Keratinocyte (primary cell): ENCODE results near the gene NHLH2. TPM values are rescaled to one million over a fixed set of nuclear protein-coding genes. Genes with fewer than 3 reads are reported as not detected.

Source experiments
- DNase-seq: peaks from one replicate; pipeline ENCODE4 v3.0.0-alpha.2; 2011; ENCODE audit warnings: low read depth, missing footprints, low spot score
- FAIRE-seq: peaks from 2 replicates; lab custom pipeline; 2011; peaks lifted over from hg19 to GRCh38; lab: Jason Lieb, UNC
- H2AFZ ChIP-seq: 2 replicates; pipeline ENCODE4 v1.6.0; 2012; ENCODE audit warnings: low read length, control low read depth, inconsistent platforms; ENCODE audit not compliant: control insufficient read depth
- H3K27ac ChIP-seq: 2 replicates; pipeline ENCODE4 v1.5.1; 2011; ENCODE audit warnings: low read length; ENCODE audit not compliant: control insufficient read depth, insufficient read depth
- H3K27me3 ChIP-seq: 3 replicates; pipeline ENCODE4 v1.6.0; 2011; ENCODE audit warnings: low read length; ENCODE audit not compliant: control insufficient read depth, insufficient read depth; ENCODE audit errors: extremely low read depth
- H3K36me3 ChIP-seq, 2 experiments: 2 replicates in 1 of 2; 3 replicates in 1 of 2; pipeline ENCODE4 v1.5.1; 2011; ENCODE audit warnings: low read length in 2 of 2, mild to moderate bottlenecking in 1 of 2; ENCODE audit not compliant: control insufficient read depth in 2 of 2, insufficient read depth in 2 of 2; ENCODE audit errors: extremely low read depth in 1 of 2
- H3K4me1 ChIP-seq: 3 replicates; pipeline ENCODE4 v1.5.1; 2011; ENCODE audit warnings: low read length; ENCODE audit not compliant: control insufficient read depth, insufficient read depth; ENCODE audit errors: extremely low read depth
- H3K4me2 ChIP-seq: 3 replicates; pipeline ENCODE4 v1.6.0; 2011; ENCODE audit warnings: low read depth, low read length; ENCODE audit not compliant: control insufficient read depth, insufficient read depth; ENCODE audit errors: extremely low read depth
- H3K4me3 ChIP-seq, 3 experiments: fragments of 200-600 bp in 1 of 3; sonication (generic) in 1 of 3; 2 replicates in 2 of 3; 3 replicates in 1 of 3; pipeline ENCODE4 v1.5.1; 2011 to 2016; ENCODE audit warnings: low read length in 3 of 3, mild to moderate bottlenecking in 3 of 3, control low read depth in 2 of 3, inconsistent platforms in 1 of 3, low read depth in 1 of 3, mixed read lengths in 1 of 3, mixed run types in 1 of 3, moderate library complexity in 1 of 3; ENCODE audit not compliant: control insufficient read depth in 2 of 3, insufficient read depth in 2 of 3; ENCODE audit errors: extremely low read depth in 1 of 3
- H3K79me2 ChIP-seq: 2 replicates; pipeline ENCODE4 v1.6.0; 2012; ENCODE audit warnings: low read length; ENCODE audit not compliant: control insufficient read depth, insufficient read depth
- H3K9ac ChIP-seq: 3 replicates; pipeline ENCODE4 v1.6.0; 2011; ENCODE audit warnings: low read length; ENCODE audit not compliant: control insufficient read depth, insufficient read depth; ENCODE audit errors: extremely low read depth
- H3K9me1 ChIP-seq: 3 replicates; pipeline ENCODE4 v1.6.0; 2011; ENCODE audit warnings: low read length; ENCODE audit not compliant: control insufficient read depth, insufficient read depth; ENCODE audit errors: extremely low read depth
- H3K9me3 ChIP-seq: 2 replicates; pipeline ENCODE4 v1.5.1; 2012; ENCODE audit warnings: low read depth, low read length; ENCODE audit not compliant: control insufficient read depth
- H4K20me1 ChIP-seq: 3 replicates; pipeline ENCODE4 v1.6.0; 2011; ENCODE audit warnings: low read length; ENCODE audit not compliant: control insufficient read depth, insufficient read depth; ENCODE audit errors: extremely low read depth
- CTCF ChIP-seq, 3 experiments: IDR thresholded peaks in 1 of 3; conservative IDR thresholded peaks in 1 of 3; optimal IDR thresholded peaks in 1 of 3; 2 replicates in 2 of 3; 3 replicates in 1 of 3; pipeline versions ENCODE3 to v1.5.1; 2011; ENCODE audit warnings: low read length in 3 of 3, mild to moderate bottlenecking in 3 of 3, moderate library complexity in 2 of 3, control low read depth in 1 of 3, inconsistent platforms in 1 of 3; ENCODE audit not compliant: insufficient read depth in 2 of 3; ENCODE audit errors: extremely low read depth in 1 of 3
- EZH2 ChIP-seq: IDR thresholded peaks from one replicate; pipeline ENCODE4 v1.6.1; 2012; ENCODE audit warnings: inconsistent platforms, mild to moderate bottlenecking, low read length, moderate library complexity
- dilution Hi-C: fragments of 300-500 bp; cut with MboI; formaldehyde crosslinking; loops from one replicate; pipeline ENCODE4 v1.7.0; 2020; ENCODE audit warnings: low sequenced_read_pairs; ENCODE audit not compliant: extremely low pct_ligation_motif_present
- polyA plus RNA-seq, 5 experiments: library from polyadenylated mRNA; depleted of rRNA in 3 of 5; stranded (reverse) in 3 of 5; stranded (forward) in 1 of 5; unstranded in 1 of 5; fragments of >200 nt; gene quantifications; 1 replicate in 1 of 5; 2 replicates in 3 of 5; 3 replicates in 1 of 5; pipeline versions ENCODE4 v1.2.1 to v1.2.3, GENCODE V29; 2011 to 2012; ENCODE audit warnings: missing spikeins in 2 of 5, low read depth in 1 of 5, low replicate concordance in 1 of 5

The NHLH2 gene
- polyA plus RNA-seq, 1 donor (not counting 4 experiments of a cell fraction or from before 2014, with no cell fraction given): 0.21 TPM

GRCh38 chr1:115877511-115877910, 36.6 kb upstream of the NHLH2 start:
- Histone ChIP-seq H2AFZ (peak overlapping the region; percentile 42), H3K4me3 (peak overlapping the region in 1 of 3 experiments; percentile 6), H3K4me1 (peaks cover 12% of the 10 kb centered on the region), H4K20me1 (no peaks in the 10 kb centered on the region), H3K9me1 (no peaks in the 10 kb centered on the region), H3K36me3 (no peaks in the 10 kb centered on the region), H3K27me3 (no peaks in the 10 kb centered on the region), H3K79me2 (no peaks in the 10 kb centered on the region), H3K9ac (no peak overlapping the region), H3K27ac (peak overlapping the region; percentile 10), H3K9me3 (no peaks in the 10 kb centered on the region), H3K4me2 (peak overlapping the region; percentile 55)
- dilution Hi-C loops: no loop called here
- DNase-seq (peak; percentile 54), FAIRE-seq (peak; percentile 98)
- TF ChIP-seq EZH2: no peak
- TF ChIP-seq CTCF (optimal IDR thresholded peaks at IDR 0.05 in 1 of 3, IDR thresholded peaks at IDR 0.05 in 1 of 3, conservative IDR thresholded peaks at IDR 0.05 in 1 of 3; ENCODE audit: extremely low read depth in 1 of 3, insufficient read depth in 2 of 3, low read length in 3 of 3): no peak

GRCh38 chr1:115874904-115875303, 34.0 kb upstream of the NHLH2 start:
- Histone ChIP-seq H3K9ac (no peak overlapping the region), H3K36me3 (no peaks in the 10 kb centered on the region), H3K27ac (no peak overlapping the region), H3K27me3 (no peaks in the 10 kb centered on the region), H3K4me2 (no peak overlapping the region), H3K4me3 (no peak overlapping the region), H4K20me1 (no peaks in the 10 kb centered on the region), H3K9me3 (no peaks in the 10 kb centered on the region), H3K4me1 (peaks cover 12% of the 10 kb centered on the region), H3K79me2 (no peaks in the 10 kb centered on the region), H3K9me1 (no peaks in the 10 kb centered on the region), H2AFZ (no peak overlapping the region)
- dilution Hi-C loops: no loop called here
- DNase-seq: no peak
- FAIRE-seq: peak; percentile 34
- TF ChIP-seq EZH2: no peak
- TF ChIP-seq CTCF (optimal IDR thresholded peaks at IDR 0.05 in 1 of 3, IDR thresholded peaks at IDR 0.05 in 1 of 3, conservative IDR thresholded peaks at IDR 0.05 in 1 of 3; ENCODE audit: extremely low read depth in 1 of 3, insufficient read depth in 2 of 3, low read length in 3 of 3): no peak
